ENCODE measurements around the gene GJD2.

The GJD2 gene

DNA sequence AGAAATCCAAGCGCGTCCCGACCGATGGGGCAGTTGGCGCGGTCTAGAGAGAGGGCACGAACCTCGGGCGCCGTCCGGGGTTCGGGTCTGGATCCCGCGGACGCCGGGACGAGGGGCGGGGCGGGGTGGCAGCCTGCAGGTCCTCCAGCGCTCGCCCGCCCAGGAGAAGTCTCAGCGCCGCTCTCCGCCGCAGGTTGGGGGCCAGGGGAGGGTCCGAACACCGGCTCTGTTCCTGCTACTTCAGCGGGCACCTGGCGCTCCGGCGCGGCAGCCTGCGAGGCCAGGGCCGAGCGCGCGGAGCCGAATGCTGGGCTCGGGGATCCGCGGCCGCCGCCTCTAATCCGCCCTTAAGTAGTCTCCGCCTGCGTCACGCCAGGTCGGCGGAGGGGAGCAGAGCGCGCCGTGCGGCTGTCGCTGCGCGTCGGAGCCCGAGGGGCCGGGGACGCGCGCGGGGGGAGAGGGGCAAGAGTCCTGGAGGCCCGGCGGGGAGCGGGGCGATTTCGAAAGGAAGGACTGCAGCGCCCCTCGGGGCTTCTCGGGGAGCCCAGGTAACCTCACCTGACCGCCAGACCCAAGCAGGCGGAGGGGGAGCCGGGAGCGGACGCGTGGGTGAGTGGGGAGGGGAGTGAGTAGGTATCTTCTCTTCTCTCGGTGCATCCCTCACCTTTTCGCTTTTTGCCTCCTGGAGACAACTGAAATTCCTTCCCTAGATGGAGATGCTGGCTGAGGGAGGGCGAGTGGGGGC is at the start of gene GJD2:
GJD2 (minus strand) TSS at position 325 of the 745 bp plus-strand sequence. CDS start 510 bp downstream, outside the sequence.
- no peak for DNase-seq (ENCODE audit: extremely low read depth in 1 of 2, low read depth in 1 of 2)

DNA sequence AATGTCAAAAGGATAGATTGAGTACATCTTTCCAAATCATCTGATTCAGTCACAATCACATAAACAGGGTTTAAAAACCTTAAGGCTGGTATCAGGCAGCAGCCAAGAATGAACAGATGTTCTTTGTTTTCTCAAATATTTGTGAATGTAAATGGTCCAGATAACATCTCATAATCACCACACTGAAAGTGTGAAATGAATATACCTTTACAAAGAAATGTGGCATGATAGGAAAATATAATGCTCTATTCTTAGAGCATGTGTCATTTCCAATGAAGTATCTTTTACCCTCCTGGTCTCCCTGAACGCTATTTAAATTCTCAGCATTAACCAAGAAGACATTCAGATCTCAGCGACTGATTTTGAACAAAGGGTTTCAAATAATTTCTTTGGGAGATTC is 49.3 kb upstream of the GJD2 start:
- no peak for DNase-seq (ENCODE audit: extremely low read depth in 1 of 2, low read depth in 1 of 2)

DNA sequence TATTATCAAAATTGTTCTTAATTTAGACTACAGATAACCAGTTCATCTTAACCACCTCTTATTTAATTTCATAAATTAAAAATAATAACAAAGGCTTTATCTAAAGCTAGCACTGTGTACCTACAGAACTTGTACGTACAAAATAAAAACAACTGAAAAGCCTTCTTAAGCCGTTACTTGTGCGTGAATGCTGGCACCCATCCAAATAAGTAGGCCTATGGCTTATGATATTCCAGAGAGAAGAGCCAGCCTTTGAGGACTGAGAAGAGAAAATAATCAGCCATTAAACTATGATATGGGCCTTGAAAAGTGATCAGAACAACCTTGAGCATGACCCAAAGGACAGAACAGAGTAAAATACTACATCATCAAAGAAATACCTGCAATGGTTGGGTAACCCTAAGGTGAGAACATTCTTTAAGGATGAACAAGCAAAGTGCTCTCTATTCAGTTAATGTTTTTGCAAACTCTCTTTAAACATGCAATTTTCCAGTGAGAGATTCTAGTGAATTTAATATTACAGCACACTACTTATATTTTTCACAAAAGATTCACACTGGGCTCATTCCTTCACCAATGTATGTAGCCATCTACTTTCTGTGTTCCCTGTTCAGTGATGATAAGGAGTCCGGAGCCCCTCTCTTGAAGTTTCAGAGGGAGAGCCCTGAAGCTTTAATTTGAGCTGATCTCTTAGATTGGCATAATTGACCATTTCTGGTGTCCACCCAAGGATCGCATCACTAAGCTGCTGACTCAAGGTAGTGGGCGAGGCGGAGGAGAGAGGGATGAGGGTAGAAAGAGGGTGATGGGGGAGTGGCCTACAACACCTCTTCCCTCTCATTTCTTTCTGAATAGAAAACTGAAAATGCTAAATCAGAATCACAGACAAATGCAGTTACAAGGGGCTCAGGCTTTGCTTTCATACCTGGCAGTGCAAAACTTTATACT is 48.3 kb upstream of the GJD2 start:
- DNase-seq (ENCODE audit: extremely low read depth in 1 of 2, low read depth in 1 of 2) = no peak

DNA sequence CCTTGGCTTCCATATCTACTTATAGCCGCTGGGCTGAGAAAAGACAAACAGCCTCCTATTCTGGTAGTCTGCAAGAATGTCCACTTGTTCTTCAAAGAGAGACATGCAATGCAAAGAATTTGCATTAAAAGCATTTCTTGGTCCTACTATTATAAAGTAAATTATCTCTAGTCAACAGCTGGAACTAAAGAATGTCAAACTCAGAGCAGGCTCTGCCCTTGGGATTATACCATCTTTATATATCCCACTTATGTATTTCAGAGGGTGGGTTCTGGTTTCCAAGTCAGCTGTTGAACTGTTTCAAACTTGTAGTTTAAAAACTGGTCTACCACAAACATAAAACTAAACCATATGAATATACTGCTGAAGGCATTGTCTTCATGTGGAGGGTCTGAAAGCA is 47.6 kb upstream of the GJD2 start:
- DNase-seq (ENCODE audit: extremely low read depth in 1 of 2, low read depth in 1 of 2) = no peak

DNA sequence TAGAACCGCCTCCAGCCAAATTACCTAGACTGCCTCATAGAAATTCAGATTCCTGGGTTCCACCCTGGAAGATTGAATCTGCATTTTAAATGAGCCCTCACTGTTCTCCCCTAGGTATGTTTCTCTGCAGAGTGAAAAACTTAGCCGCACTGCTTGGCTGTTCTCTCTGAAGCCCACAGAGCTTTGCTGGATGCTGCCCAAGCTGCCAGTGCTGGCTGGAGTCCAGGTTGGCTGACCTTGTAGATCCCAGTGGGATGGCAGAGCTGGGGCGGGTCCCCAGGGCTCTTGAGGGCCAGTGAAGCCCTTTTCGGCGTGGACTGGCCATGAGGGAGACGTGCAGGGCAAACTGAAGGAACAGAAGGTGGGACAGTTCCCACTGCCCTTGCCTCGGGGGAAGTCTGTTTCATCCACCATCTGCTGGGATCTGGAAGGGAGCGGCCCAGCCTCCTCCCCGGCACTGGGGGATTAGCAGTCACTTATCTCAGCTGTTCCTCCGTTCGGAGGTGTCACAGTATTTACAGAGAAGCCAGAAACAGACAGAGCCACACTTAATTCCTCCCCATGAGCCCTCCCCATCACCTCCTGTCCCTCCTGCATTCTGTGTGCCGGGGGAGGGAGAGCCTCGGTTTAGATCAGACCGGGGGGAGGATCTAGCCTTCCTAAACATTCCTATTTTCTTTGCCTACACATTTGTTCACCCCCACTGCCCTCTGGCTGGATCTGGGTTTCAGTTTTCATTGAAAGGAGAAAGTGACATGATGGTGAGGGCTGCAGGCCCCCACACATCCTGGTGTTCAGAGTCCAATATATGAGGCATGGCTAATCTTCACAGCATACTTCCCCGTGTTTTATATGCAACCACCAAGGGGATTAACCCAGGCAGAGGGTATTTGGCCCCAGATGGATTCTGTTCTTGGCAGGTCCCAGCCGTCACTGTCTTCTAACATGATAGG is 44.6 kb upstream of the GJD2 start:
- no peak for DNase-seq (ENCODE audit: extremely low read depth in 1 of 2, low read depth in 1 of 2)

DNA sequence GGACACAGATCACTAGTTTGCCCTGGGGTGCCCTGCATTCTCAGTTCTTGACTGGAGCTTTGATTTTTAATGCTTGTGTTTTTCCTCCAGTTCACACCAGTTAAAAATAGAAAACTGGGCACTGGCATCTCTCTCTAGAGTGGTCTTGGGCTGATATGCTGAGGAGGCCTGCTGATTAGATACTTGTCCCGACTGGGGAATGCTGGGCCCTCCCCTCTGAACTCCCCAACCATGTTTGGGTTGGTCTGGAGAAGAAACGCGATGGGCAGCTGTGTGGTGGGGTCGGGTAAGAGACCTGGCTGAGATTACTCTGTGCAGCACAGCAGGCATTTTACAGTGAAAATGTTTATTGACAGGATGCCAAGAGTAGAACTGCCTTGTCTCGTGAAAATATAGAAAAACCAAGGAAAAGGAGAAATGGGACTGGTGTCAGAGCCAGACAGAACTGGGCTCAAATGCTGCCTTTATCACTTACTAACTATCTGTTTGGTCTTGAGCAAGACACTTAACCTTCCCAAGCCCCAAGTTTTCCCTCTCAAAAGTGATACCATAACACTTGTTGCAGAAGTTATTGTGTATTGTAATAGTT is 42.1 kb upstream of the GJD2 start:
- no peak for DNase-seq (ENCODE audit: extremely low read depth in 1 of 2, low read depth in 1 of 2)

DNA sequence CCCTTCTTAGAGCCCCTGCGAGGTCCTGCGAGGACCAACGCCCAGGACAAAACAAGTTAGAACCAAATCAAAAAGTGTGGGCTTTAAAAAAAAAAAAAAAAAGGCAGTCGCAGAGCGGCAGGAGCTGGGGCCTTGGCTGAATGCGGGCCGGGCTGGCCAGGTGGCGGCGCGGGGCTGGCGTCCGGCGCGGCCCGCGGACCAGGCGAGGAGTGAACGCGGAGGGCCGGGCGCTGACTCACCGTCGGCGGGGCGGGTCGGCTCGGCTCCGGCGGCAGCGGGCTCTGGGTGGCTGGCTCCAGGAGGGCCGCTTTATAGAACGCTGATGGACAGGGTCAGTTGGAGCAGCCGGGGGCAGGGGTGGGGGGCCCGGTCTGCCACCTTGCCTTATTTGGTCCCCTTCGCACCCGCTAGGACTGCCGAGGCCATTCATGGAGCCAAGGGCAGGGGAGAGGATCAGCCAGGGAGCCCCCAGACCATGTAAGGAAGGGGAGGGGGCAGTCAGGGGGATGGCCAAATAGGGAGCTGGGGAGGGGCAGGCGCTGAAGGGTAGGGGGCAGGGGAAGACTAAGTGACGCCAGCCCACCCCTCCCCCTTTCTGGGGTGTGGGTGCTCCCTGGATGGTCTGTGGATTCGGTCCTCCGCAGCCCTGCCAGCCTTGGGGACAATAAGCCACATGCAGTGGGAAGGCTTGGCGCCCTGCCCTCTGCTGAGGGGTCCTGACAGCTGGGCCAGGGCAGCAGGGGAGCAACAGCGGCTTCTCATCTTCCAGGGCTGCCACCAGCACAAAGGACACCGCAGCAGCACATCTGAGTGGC is 40.7 kb upstream of the GJD2 start, which contains the start of gene ACTC1:
ACTC1 (minus strand) TSS at position 283 of the 815 bp plus-strand sequence. CDS start 741 bp downstream, outside the sequence.
- no peak for DNase-seq (ENCODE audit: extremely low read depth in 1 of 2, low read depth in 1 of 2)

DNA sequence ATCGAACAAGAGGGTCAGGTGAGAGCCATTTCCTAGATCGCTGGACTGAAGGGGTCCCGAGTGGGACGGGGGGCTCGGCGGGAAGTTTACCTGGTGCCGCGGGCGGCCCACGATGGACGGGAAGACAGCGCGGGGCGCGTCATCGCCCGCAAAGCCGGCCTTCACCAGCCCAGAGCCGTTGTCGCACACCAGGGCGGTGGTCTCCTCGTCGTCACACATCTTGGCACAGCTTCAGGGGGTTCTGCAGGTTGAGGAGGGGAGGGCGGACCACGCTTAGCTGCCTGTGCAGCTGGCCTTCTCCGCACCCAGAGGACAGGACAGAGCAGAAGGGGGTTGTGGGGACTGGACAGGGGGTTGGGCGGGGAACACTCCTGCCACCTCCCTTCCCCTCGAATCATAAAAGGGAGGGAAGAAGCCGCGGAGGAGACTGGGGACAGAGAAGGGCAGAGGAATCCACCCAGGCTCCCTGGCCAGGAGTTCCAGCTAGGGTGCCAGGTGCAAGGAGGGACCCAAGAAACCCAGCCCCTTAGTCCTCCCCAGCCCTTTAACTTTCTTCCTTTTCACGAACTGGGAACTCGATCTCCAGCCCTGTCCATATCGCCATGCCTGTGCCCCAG is 39.9 kb upstream of the GJD2 start:
- DNase-seq (ENCODE audit: extremely low read depth in 1 of 2, low read depth in 1 of 2) = no peak

DNA sequence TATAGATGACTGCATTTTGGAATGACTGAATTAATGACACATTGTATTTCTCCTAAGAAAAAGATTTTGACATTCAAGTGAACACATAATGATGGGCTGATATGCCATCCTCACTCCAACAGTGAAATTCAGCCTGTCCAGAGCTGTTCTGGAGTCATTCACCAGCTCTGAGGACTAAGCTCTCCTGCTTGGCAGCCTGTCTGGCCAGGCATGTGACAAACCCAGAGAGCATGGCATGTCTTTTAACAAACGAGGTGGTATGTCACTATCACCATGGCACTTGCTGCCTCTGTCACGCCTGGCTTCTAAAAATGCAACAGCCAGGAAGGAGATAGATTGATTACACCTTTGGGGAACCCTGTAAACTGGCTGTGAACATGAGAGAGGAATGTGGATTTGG is 39.1 kb upstream of the GJD2 start:
- DNase-seq (ENCODE audit: extremely low read depth in 1 of 2, low read depth in 1 of 2) = no peak

DNA sequence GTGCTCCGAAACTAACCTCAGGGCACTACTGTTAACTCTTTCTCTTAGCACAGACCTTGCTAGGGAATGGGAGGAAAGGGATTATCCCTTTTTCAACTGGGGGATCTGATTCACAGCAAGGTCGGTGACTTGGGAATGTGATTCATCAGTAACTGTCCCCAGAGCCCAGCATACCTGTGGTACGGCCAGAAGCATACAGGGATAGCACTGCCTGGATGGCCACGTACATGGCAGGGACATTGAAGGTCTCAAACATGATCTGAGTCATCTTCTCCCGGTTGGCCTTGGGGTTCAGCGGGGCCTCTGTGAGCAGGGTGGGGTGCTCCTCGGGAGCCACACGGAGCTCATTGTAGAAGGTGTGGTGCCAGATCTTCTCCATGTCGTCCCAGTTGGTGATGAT is 38.3 kb upstream of the GJD2 start:
- DNase-seq (ENCODE audit: extremely low read depth in 1 of 2, low read depth in 1 of 2) = no peak

DNA sequence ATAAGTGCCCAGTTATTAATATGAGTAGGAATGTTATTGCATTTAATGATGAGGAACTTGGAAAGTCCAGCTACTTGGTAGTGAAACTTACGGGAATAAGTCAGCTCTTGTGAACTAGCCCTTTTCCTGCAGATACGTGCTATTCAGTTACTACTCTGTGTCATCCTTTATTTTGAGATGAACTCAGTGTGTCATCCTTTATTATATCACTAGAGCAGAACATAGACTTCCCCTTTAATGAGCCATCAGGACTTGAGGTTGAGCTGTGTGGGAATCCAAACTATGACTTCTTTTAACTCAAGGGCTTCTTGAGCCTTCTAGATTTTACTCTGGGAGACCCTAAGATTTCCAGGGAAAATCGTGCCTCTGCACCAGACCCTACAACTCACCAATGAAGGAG is 36.9 kb upstream of the GJD2 start:
- DNase-seq (ENCODE audit: extremely low read depth in 1 of 2, low read depth in 1 of 2) = no peak

DNA sequence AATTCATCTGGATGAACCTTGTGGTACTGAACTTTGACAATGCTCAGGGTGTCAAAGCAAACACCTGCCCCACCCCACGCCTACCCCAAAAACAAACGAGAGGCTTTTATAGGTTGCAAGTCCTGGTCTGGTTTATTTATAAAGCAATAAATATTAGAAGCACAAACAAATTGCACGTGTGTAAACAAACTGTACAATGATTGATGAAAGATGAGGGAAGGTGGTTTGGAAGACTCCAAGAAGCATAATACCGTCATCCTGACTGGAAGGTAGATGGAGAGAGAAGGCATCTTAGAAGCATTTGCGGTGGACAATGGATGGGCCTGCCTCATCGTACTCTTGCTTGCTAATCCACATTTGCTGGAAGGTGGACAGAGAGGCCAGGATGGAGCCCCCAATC is 35.3 kb upstream of the GJD2 start:
- DNase-seq (ENCODE audit: extremely low read depth in 1 of 2, low read depth in 1 of 2) = no peak

DNA sequence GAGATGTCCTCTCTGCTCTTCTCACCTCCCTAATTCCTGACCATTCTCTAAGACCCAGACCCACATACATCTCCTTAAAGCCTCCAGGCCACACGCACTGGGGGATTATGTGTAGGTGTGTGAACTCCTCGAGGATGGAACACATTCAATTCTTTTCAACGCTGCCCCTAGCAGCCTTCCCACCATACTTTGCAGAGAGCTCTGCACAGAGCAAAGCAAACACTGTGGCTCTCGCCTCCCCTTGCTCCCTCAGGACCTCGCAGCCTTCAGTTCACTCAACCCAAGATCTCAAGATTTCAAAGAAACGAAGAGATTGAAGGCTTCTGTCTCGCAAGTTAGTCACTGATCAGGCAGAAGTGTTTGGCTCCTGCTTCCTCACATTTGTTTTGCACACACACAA is 34.5 kb upstream of the GJD2 start:
- no peak for DNase-seq (ENCODE audit: extremely low read depth in 1 of 2, low read depth in 1 of 2)

DNA sequence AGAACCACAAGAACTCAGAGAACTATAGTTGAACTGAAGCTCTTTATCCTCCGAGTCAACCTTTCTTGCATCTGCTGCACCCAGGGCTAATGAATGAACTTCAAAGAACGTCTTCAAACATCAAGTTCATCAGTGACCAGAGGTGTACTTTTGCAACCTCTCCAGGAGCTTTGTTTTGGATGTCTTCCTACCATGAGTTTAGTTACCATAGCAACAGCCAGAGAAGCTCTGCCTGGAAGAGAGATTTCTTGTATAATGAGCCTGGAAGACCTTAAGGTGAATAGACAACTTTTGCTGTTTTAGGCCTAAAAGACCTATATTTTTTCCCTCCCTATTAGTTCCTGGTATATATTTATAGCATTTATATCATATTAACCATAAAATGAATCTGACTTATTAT is 31.4 kb upstream of the GJD2 start:
- no peak for DNase-seq (ENCODE audit: extremely low read depth in 1 of 2, low read depth in 1 of 2)

DNA sequence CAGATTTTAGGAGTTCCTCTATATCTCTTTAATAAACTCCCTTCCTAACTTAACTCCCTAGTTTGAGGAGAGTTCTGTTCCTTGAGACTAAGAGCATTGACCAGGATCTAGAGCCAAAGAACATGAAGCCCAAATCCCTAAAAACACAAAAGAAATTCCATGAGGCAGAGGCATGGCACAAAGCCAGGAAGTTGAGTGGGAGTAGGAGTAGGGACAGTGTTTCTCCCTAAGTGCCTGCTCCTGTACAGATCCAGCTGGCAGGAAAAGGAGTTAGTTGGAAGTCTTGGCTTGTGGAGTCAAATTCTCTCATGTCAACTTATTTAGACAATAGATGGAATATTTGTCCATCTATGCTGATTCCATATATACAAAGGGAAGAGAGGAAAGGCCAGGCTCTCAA is 29.2 kb upstream of the GJD2 start:
- no peak for DNase-seq (ENCODE audit: extremely low read depth in 1 of 2, low read depth in 1 of 2)

DNA sequence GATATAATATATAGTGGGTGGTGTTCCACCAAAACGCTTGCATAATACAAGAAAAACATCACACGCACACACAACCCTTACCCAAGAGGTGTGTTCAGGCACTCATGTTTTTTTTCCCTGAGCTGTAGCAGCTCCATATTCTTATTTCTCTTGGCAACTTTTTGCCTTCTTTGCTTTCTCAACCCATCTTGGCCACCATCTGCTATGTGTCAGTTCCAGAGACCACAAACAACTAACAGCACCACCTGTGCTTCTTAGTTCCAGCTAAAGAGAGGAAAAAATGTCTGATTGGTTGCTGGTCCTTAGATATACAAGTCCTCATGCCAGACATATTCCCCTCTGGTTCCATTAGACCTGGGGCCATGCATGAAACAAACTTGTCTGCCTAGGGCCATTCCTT is 28.6 kb upstream of the GJD2 start:
- DNase-seq (ENCODE audit: extremely low read depth in 1 of 2, low read depth in 1 of 2) = no peak

DNA sequence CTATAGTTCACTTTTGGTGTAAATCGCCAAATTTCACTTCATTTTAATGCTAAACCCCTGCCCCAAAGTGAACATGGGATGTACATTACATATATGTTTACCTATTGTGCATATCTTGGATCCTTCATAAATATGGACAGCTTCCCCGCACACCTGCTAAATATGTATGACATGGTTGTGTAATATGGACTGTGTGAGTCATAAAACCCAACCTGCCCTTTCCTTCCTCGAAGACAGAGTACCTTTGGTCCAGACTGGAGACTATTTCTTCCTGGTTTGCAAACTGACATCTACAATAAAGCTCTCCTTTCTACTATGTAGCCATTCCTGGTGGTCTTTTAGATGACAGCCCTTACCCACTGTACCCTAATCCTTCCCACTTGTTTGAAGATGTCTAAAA is 28.1 kb upstream of the GJD2 start:
- no peak for DNase-seq (ENCODE audit: extremely low read depth in 1 of 2, low read depth in 1 of 2)

DNA sequence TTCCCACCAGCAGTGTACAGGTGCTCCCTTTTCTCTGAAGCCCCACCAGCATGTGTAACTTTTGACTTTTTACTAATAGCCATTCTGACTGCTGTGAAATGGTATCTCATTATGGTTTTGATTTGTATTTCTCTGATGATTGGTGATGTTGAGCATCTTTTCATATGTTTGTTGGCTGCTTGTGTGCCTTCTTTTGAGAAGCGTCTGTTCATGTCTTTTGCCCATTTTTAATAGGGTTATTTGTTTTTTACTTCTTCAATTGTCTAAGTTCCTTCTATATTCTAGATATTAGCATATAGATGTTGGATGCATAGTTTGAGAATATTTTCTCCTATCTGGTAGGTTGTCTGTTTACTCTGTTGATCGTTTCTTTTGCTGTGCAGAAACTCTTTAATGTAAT is 25.9 kb upstream of the GJD2 start:
- no peak for DNase-seq (ENCODE audit: extremely low read depth in 1 of 2, low read depth in 1 of 2)

DNA sequence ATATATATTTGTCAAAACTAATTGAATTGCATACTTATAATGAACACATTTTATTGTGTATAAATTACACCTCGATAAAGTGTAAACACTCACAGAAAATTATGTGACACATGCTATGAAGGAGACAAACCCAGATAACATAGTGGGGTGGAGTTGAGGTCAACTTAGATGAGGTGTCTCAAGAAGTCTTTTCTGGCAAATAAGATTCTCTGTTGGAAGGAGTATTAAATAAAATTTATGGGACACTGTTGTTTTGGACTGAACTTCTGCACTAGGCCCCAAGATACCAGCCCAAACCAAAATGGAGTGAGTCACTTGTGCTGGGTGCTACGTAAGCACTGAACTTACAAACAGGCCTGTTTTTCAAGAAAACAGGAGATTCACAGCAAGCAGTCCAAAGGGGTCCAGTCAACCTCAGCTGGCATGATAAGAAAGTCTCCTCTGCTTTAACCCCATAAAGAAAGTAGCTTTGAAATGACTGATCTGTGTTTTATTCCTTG is 21.9 kb upstream of the GJD2 start:
- DNase-seq (ENCODE audit: extremely low read depth in 1 of 2, low read depth in 1 of 2) = no peak

All from stimulated activated CD8-positive, alpha-beta memory T cell treated with anti-CD3 and anti-CD28 coated beads, Interleukin-7, amount 100 ng/mL, for 48 hours (primary cell).